ENCODE data around the gene WFIKKN1. TPM values are rescaled to one million over a fixed set of nuclear protein-coding genes. Genes with fewer than 3 reads are reported as not detected.

The WFIKKN1 gene
- total and polyA plus RNA-seq, 2 of the 13 experiments (the other 11 are each of a cell fraction or from before 2014, with no cell fraction given), result 1.7 to 4.9 TPM

DNA sequence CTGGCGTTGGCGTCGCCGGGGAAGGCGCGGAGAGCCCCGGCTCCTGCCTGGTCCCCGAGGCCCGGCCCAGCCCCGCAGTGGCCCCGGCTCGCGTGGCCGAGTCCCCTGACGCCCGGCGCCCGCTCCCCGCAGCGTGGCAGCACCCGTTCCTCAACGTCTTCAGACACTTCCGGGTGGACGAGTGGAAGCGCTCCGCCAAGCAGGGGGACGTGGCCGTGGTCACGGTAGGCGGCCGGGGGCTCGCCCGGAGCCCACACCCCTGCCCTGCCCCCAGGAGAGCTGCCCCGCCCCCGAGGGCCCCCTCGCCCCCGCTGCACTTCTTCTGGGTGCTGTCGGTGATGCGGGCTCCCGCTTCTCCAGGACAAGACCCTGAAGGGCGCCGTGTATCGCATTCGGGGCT lies 18.8 kb downstream of the WFIKKN1 start:
- TF ChIP-seq, protein P1, sequence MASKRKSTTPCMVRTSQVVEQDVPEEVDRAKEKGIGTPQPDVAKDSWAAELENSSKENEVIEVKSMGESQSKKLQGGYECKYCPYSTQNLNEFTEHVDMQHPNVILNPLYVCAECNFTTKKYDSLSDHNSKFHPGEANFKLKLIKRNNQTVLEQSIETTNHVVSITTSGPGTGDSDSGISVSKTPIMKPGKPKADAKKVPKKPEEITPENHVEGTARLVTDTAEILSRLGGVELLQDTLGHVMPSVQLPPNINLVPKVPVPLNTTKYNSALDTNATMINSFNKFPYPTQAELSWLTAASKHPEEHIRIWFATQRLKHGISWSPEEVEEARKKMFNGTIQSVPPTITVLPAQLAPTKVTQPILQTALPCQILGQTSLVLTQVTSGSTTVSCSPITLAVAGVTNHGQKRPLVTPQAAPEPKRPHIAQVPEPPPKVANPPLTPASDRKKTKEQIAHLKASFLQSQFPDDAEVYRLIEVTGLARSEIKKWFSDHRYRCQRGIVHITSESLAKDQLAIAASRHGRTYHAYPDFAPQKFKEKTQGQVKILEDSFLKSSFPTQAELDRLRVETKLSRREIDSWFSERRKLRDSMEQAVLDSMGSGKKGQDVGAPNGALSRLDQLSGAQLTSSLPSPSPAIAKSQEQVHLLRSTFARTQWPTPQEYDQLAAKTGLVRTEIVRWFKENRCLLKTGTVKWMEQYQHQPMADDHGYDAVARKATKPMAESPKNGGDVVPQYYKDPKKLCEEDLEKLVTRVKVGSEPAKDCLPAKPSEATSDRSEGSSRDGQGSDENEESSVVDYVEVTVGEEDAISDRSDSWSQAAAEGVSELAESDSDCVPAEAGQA (IDR thresholded peaks at IDR 0.05; ENCODE audit: low read depth), result no peak
- TF ChIP-seq, protein P1 (CRISPR knock-in tag; IDR thresholded peaks at IDR 0.05; ENCODE audit: borderline replicate concordance), result no peak
- TF ChIP-seq ZNF773 (CRISPR knock-in tag; IDR thresholded peaks at IDR 0.05; ENCODE audit: borderline replicate concordance), result no peak
- TF ChIP-seq GABPA (IDR thresholded peaks at IDR 0.05; ENCODE audit: low read depth, low read length), result 0 out of 2 replicates have a peak, but pooled peaks have one; percentile 3
- no peak for TF ChIP-seq GABPA (CRISPR knock-in tag; IDR thresholded peaks at IDR 0.05; ENCODE audit: low read depth)
- peak overlapping the region; percentile 71 to 79 (median 71) for H3K4me3 ChIP-seq (replicated peaks in 1 of 3; ENCODE audit: insufficient read depth in 1 of 3, low read depth in 2 of 3, low read length in 3 of 3)
- ChIA-PET POLR2A (interaction anchor here (0.7 to 2.4 kb wide), 7 partner anchors 13 to 147 kb away, joined by 3 to 12 read pairs (median 4); partner anchors contain the start of genes ANTKMT, METTL26, RHBDL1 and RHOT2), CTCF (ENCODE audit: low intra/inter-chr PET ratio, low total read pairs) (no interaction called here)
- H3K79me2 ChIP-seq (ENCODE audit: insufficient read depth, low read length), result peaks cover 12% of the 10 kb centered on the region
- H3K9ac ChIP-seq (ENCODE audit: insufficient read depth, low read depth, low read length), result peak overlapping the region; percentile 91
- H3K27ac ChIP-seq (ENCODE audit: extremely low read length, insufficient read depth, low read length), result peak overlapping the region; percentile 93
- H2AFZ ChIP-seq (ENCODE audit: low read length), result no peak overlapping the region
- DNase-seq (ENCODE audit: low spot score), result no peak
- intact Hi-C loops (cut with micrococcal nuclease; ENCODE audit: unreplicated experiment) (loop anchor here (10.0 kb wide), 1 partner anchor 65 kb away; no protein-coding TSS in a partner anchor), in situ Hi-C loops (cut with HindIII; ENCODE audit: extremely low pct_ligation_motif_present, low pct_unique_long_range_greater_than_20kb) (no loop called here)
- peaks cover 79% of the 10 kb centered on the region for H3K4me1 ChIP-seq (ENCODE audit: insufficient read depth, low read length)
- peak overlapping the region; percentile 83 for H3K4me2 ChIP-seq (ENCODE audit: low read depth, low read length)
- H4K20me1 ChIP-seq (ENCODE audit: insufficient read depth, low read length), result peaks cover 1% of the 10 kb centered on the region; the same call in 1 of the 2 replicates
- H3K9me3 ChIP-seq (ENCODE audit: low read length), result no peaks in the 10 kb centered on the region
- no peak for ATAC-seq
- no peak for FAIRE-seq
- no peaks in the 10 kb centered on the region for H3K27me3 ChIP-seq (ENCODE audit: control insufficient read depth in 1 of 2, insufficient read depth in 2 of 2, low read length in 2 of 2)
- H3K36me3 ChIP-seq (replicated peaks in 1 of 2; ENCODE audit: control insufficient read depth in 1 of 2, insufficient read depth in 2 of 2, low read length in 2 of 2), result no peaks in the 10 kb centered on the region
- no TSS peak for BruUV-seq (replicated peaks)
- 0% methylated on average over 7 of the region's 44 CpGs for WGBS (ENCODE audit: low lambda C conversion rate)
